DOHH2 (cell line): ENCODE results near the gene HMCES.

Experiments
- H3F3A ChIP-seq: fragments of 200-600 bp; sonication (generic), shearing (Covaris generic); 2 replicates; pipeline ENCODE4 v1.6.0; 2016; ENCODE audit warnings: antibody characterized with exemption, mild to moderate bottlenecking; ENCODE audit not compliant: control insufficient read depth, insufficient read depth
- H3K27ac ChIP-seq: fragments of 200-600 bp; sonication (generic); 2 replicates; pipeline ENCODE4 v1.5.1; 2014; ENCODE audit warnings: low read depth, mild to moderate bottlenecking, low read length, moderate library complexity
- H3K27me3 ChIP-seq: fragments of 200-600 bp; sonication (generic); 2 replicates; pipeline ENCODE4 v1.6.1; 2014; ENCODE audit warnings: mild to moderate bottlenecking, low read length, mixed read lengths; ENCODE audit not compliant: control insufficient read depth
- H3K36me3 ChIP-seq: fragments of 200-600 bp; sonication (generic); 2 replicates; pipeline ENCODE4 v1.6.1; 2014; ENCODE audit warnings: mild to moderate bottlenecking, low read length, moderate library complexity, mixed read lengths; ENCODE audit not compliant: control insufficient read depth
- H3K4me1 ChIP-seq: fragments of 200-600 bp; sonication (generic); 2 replicates; pipeline ENCODE4 v1.6.1; 2014; ENCODE audit warnings: mild to moderate bottlenecking, low read length, mixed read lengths; ENCODE audit not compliant: control insufficient read depth
- H3K4me2 ChIP-seq: fragments of 200-600 bp; sonication (generic); 2 replicates; pipeline ENCODE4 v1.6.0; 2014; ENCODE audit warnings: mild to moderate bottlenecking, low read length, moderate library complexity
- H3K4me3 ChIP-seq: fragments of 200-600 bp; sonication (generic); 2 replicates; pipeline ENCODE4 v1.5.1; 2014; ENCODE audit warnings: mild to moderate bottlenecking, low read length, mixed read lengths
- H3K79me2 ChIP-seq: fragments of 200-600 bp; sonication (generic); 2 replicates; pipeline ENCODE4 v1.6.1; 2014; ENCODE audit warnings: mild to moderate bottlenecking, low read length, mixed read lengths; ENCODE audit not compliant: control insufficient read depth
- H3K9me2 ChIP-seq: fragments of 200-600 bp; sonication (generic); replicated peaks from 2 replicates; pipeline ENCODE4 v1.6.1; 2014; ENCODE audit warnings: mild to moderate bottlenecking, low read length, mixed read lengths; ENCODE audit not compliant: control insufficient read depth
- H3K9me3 ChIP-seq: fragments of 200-600 bp; sonication (generic); 2 replicates; pipeline ENCODE4 v1.6.1; 2014; ENCODE audit warnings: antibody characterized with exemption, low read length, mixed read lengths; ENCODE audit not compliant: control insufficient read depth, insufficient read depth
- H4K20me1 ChIP-seq: fragments of 200-600 bp; sonication (generic); 2 replicates; pipeline ENCODE4 v1.6.0; 2014; ENCODE audit warnings: low read depth, mild to moderate bottlenecking, antibody characterized with exemption, low read length, moderate library complexity; ENCODE audit not compliant: control insufficient read depth, insufficient read depth
- CTCF ChIP-seq: fragments of 200-600 bp; sonication (generic); IDR thresholded peaks from one replicate; pipeline ENCODE4 v1.5.1; 2014; ENCODE audit warnings: antibody characterized with exemption, mild to moderate bottlenecking, low read depth, low read length; ENCODE audit not compliant: poor library complexity, severe bottlenecking
- EZH2phosphoT487 ChIP-seq: fragments of 200-600 bp; sonication (generic); IDR thresholded peaks from 2 replicates; pipeline ENCODE4 v1.6.1; 2017; ENCODE audit warnings: borderline replicate concordance, mild to moderate bottlenecking, antibody characterized with exemption, low read length, moderate library complexity, mixed read lengths

The HMCES gene

DNA sequence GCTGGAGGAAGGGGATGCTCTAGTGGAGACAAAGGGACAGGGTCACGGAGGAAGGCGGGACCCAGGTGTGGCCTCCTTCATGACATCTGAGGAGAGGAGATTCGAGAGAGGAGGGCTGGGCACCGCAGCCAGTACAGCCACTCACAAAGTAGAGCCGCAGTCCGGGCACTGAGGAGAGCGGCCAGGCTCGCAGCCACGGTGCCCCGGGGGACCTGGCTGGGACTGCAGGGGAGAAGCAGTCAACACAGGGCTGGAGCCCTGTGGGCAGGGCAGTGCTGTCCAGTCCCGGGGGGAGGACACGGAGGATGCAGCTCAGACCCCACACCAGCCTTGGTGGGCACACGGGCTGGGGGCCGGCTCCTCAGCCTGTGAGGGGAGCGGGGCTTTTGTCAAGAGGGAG is 40.3 kb downstream of the HMCES start:
- H3K79me2 ChIP-seq, result peaks cover 17% of the 10 kb centered on the region
- peaks cover 16% of the 10 kb centered on the region for H3K4me1 ChIP-seq
- H3F3A ChIP-seq, result peaks cover 6% of the 10 kb centered on the region
- H3K9me3 ChIP-seq, result no peaks in the 10 kb centered on the region
- H4K20me1 ChIP-seq, result peaks cover 8% of the 10 kb centered on the region
- H3K27me3 ChIP-seq, result no peaks in the 10 kb centered on the region
- H3K36me3 ChIP-seq, result peaks cover 10% of the 10 kb centered on the region; the same call in 1 of the 2 replicates
- TF ChIP-seq EZH2phosphoT487 (no peak), CTCF (no peak)
- H3K9me2 ChIP-seq, result no peaks in the 10 kb centered on the region
- H3K4me2 ChIP-seq, result no peak overlapping the region
- H3K4me3 ChIP-seq, result no peak overlapping the region
- no peak overlapping the region for H3K27ac ChIP-seq

- TF ChIP-seq CTCF (no peak), EZH2phosphoT487 (no peak)
- H3K79me2 ChIP-seq, result peaks cover 5% of the 10 kb centered on the region
- no peak overlapping the region for H3K4me2 ChIP-seq
- H3K27me3 ChIP-seq, result no peaks in the 10 kb centered on the region
- no peaks in the 10 kb centered on the region for H3F3A ChIP-seq
- no peaks in the 10 kb centered on the region for H3K36me3 ChIP-seq
- H3K27ac ChIP-seq, result no peak overlapping the region
- H3K9me2 ChIP-seq, result no peaks in the 10 kb centered on the region
- H4K20me1 ChIP-seq, result no peaks in the 10 kb centered on the region
- H3K4me1 ChIP-seq, result peaks cover 6% of the 10 kb centered on the region
- H3K9me3 ChIP-seq, result no peaks in the 10 kb centered on the region
- no peak overlapping the region for H3K4me3 ChIP-seq
Measured at GRCh38 chr3:129320261-129320660, 41.6 kb downstream of the HMCES start.

DNA sequence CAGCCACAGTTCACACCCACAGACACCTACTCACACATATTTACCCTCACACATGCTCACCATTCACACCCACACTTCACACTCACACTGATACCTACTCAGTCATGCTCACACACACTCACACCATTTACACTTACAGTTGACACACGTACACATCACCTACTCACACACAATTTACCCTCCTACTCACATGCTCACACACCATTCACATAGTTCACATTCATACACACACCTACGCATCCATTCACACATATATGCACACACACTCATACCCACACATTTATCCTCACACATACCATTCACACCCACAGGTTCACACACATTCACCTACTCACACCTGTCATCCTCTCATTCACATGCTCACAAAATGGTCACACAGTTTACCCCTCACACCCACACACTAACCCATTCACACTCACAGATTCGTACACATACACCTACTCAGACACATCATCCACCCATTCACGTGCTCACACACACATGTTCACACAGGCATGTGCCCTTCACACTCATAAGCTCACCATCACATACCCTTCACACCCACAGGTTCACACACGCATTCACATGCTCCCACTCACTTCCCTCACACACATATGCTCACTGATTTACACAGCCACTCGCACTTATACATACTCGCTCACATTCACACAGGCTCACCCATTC is 42.3 kb downstream of the HMCES start:
- H3K9me3 ChIP-seq, result no peaks in the 10 kb centered on the region
- peaks cover 6% of the 10 kb centered on the region for H3K4me1 ChIP-seq
- no peaks in the 10 kb centered on the region for H4K20me1 ChIP-seq
- no peak overlapping the region for H3K27ac ChIP-seq
- H3K4me2 ChIP-seq, result no peak overlapping the region
- no peaks in the 10 kb centered on the region for H3K9me2 ChIP-seq
- no peaks in the 10 kb centered on the region for H3F3A ChIP-seq
- TF ChIP-seq CTCF, result no peak
- no peak for TF ChIP-seq EZH2phosphoT487
- no peak overlapping the region for H3K4me3 ChIP-seq
- no peaks in the 10 kb centered on the region for H3K27me3 ChIP-seq
- H3K36me3 ChIP-seq, result no peaks in the 10 kb centered on the region
- no peaks in the 10 kb centered on the region for H3K79me2 ChIP-seq
